Choroid plexus epithelial cell (primary cell): Measurements from ENCODE around the gene CTRB2.

Experiments
- DNase-seq: peaks from one replicate; pipeline ENCODE4 v3.0.0-alpha.2; 2010; ENCODE audit warnings: low read depth
- H3K4me3 ChIP-seq: 2 replicates; pipeline ENCODE4 v1.5.1; 2011; ENCODE audit warnings: low read depth, mild to moderate bottlenecking, control low read depth, low read length, moderate library complexity
- CTCF ChIP-seq: conservative IDR thresholded peaks from 2 replicates; pipeline ENCODE4 v1.5.1; 2011; ENCODE audit warnings: low read depth, mild to moderate bottlenecking, control low read depth, inconsistent platforms, low read length, moderate library complexity

CTRB2 gene

DNA sequence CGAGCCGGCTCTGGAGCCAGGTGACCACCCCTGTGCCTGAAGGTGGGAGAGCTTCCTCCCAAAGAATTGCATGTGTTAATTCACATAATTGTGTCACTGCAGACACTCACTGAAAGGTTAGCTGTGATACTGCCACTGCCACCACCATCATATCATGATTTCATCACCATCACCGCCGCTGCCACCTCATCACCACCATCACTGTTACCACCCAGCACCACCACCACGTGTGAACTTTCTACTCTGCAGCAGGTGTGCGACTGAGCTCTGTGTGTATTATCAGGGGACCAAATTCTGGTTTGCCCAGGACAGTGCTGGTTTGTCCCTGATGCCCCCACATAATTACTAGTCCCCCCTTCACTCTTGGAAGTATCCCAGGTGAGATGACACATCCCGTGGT, 29.3 kb upstream of the CTRB2 start:
- TF ChIP-seq CTCF = no peak
- no peak overlapping the region for H3K4me3 ChIP-seq
- no peak for DNase-seq

DNA sequence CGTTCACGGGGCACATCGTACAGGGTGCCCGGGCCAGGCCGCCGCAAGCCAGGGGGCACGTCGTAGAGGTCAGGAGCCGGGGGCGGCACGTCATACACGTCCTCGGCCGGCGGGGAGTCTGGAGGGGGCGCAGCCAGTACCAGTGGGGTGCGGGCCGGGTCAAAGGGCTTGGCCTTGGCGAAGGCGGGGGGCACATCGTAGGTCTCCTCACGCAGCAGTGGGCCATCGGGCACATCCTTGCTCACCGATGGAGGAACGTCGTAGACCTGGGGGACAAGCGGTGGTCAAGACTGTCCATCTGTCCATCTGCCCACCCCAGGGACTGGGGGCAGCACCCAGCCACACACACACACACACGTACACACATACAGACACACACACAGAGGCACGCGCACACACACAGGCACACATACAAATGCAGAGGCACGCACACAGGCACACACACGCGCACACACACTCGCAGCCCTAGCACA, 28.8 kb upstream of the CTRB2 start:
- TF ChIP-seq CTCF = no peak
- DNase-seq = no peak
- H3K4me3 ChIP-seq = no peak overlapping the region

GRCh38 chr16:75234856-75235696, 28.1 kb upstream of the CTRB2 start:
- TF ChIP-seq CTCF = no peak
- H3K4me3 ChIP-seq = no peak overlapping the region
- DNase-seq = no peak

DNA sequence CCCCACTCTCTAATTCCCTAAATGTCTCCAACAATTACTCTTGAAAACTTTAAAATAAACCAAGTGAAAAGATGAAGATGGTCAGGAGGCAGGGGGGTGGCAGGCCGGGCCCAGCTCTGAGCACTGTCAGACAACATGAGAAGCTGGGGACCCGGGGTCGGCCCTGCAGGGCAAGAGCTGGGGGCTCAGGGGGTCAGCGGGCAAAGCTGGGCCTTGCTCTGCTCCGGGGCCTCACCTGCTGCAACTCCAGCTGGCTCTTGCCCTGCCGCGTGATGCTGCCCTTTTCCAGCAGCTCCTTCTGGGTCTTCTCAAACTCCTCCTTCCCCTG, 26.6 kb upstream of the CTRB2 start:
- H3K4me3 ChIP-seq = no peak overlapping the region
- no peak for DNase-seq
- no peak for TF ChIP-seq CTCF

DNA sequence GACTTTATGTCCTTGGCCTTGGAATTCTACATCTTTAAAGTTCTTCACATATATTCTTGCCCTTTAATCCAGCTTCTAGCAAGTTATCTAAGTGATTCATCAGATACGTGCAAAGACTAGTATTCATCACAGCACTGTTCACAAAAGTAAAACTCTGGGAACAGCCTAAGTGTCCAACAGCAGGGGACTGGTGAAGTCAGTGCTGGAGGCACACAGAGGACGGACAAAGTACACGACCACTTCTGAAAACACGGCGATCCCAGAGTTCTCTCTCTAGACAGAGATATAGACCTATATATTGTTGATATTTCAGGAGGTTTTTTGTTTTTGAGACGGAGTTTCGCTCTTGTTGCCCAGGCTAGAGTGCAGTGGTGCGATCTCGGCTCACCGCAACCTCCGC, 24.6 kb upstream of the CTRB2 start:
- H3K4me3 ChIP-seq = no peak overlapping the region
- no peak for TF ChIP-seq CTCF
- no peak for DNase-seq

DNA sequence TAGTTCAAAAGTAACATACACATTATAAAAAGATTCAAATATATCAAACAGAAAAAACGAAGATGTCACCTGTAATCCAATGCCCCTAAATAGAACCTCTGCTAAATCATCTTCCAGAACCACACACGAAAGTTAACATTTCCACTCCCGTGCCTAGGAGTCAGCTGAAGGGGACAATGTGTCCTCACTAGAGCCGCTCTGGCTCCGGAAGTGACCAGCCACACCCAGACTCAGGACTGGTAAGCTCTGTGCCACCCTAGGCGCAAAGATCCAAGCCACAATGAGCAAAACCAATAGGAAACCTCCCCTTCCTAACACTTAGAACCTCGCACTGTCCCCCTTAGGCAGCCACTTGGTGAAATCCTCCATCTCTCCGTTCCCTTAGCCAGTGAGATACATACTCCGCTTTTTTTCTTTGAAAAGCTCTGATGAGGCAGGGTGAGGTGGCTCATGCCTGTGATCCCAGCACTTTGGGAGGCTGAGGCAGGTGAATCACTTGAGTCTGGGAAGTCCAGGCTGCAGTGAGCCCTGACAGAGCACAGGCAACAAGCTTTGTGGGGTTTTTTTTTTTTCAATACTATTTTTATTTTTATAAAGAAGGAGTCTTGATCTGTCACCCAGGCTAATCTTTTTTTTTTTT, 23.6 kb upstream of the CTRB2 start:
- H3K4me3 ChIP-seq = no peak overlapping the region
- TF ChIP-seq CTCF = no peak
- no peak for DNase-seq
